ENCODE measurements around the gene TMOD4. TPM values are rescaled to one million over a fixed set of nuclear protein-coding genes. Genes with fewer than 3 reads are reported as not detected.

The TMOD4 gene
- total RNA-seq, 1 experiment from 2014 or later = 0.79 TPM

- CTCF ChIA-PET = interaction anchor here (1.6 to 4.1 kb wide), 2 partner anchors 9 to 66 kb away, joined by 7 to 39 read pairs; partner anchors contain the start of gene TMOD4
- H3K4me3 Mint-ChIP-seq = peak overlapping the region; percentile 99
- TF ChIP-seq TEAD1 (CRISPR knock-in tag; IDR thresholded peaks at IDR 0.05) (no peak), RORB (CRISPR knock-in tag; IDR thresholded peaks at IDR 0.05) (no peak), ZNF263 (CRISPR knock-in tag; IDR thresholded peaks at IDR 0.05; ENCODE audit: low read depth) (no peak), ZSCAN18 (CRISPR knock-in tag; IDR thresholded peaks at IDR 0.05) (no peak), ZNF121 (CRISPR knock-in tag; IDR thresholded peaks at IDR 0.05) (no peak), ERG (CRISPR knock-in tag; IDR thresholded peaks at IDR 0.05) (no peak), ZNF671 (CRISPR knock-in tag; IDR thresholded peaks at IDR 0.05) (no peak), SOX15 (CRISPR knock-in tag; IDR thresholded peaks at IDR 0.05) (no peak), ZBTB43 (CRISPR knock-in tag; IDR thresholded peaks at IDR 0.05) (no peak), ATF1 (CRISPR knock-in tag; IDR thresholded peaks at IDR 0.05) (no peak), PRRX2 (CRISPR knock-in tag; IDR thresholded peaks at IDR 0.05) (no peak), ZNF317 (CRISPR knock-in tag; IDR thresholded peaks at IDR 0.05; ENCODE audit: borderline replicate concordance, low read depth) (no peak)
- TF ChIP-seq, protein P1, sequence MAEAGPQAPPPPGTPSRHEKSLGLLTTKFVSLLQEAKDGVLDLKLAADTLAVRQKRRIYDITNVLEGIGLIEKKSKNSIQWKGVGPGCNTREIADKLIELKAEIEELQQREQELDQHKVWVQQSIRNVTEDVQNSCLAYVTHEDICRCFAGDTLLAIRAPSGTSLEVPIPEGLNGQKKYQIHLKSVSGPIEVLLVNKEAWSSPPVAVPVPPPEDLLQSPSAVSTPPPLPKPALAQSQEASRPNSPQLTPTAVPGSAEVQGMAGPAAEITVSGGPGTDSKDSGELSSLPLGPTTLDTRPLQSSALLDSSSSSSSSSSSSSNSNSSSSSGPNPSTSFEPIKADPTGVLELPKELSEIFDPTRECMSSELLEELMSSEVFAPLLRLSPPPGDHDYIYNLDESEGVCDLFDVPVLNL (CRISPR knock-in tag; IDR thresholded peaks at IDR 0.05; ENCODE audit: borderline replicate concordance, low read depth) = no peak
Measured at GRCh38 chr1:151166505-151166956, 9.2 kb downstream of the TMOD4 start.

GRCh38 chr1:151165738-151166504 lies 9.9 kb downstream of the TMOD4 start, which contains the start of the genes LYSMD1 and SCNM1:
Gene LYSMD1 (minus strand): TSS chr1:151165902. CDS start chr1:151165258, 644 bp downstream.
Gene SCNM1 (plus strand): TSS chr1:151166144. CDS start chr1:151166153, 9 bp downstream.
- POLR2A ChIA-PET = interaction anchor here (0.5 to 1.3 kb wide), 7 partner anchors 21 to 106 kb away, joined by 3 to 5 read pairs (median 3); partner anchors contain the start of genes MLLT11 and VPS72
- TF ChIP-seq, protein P2, sequence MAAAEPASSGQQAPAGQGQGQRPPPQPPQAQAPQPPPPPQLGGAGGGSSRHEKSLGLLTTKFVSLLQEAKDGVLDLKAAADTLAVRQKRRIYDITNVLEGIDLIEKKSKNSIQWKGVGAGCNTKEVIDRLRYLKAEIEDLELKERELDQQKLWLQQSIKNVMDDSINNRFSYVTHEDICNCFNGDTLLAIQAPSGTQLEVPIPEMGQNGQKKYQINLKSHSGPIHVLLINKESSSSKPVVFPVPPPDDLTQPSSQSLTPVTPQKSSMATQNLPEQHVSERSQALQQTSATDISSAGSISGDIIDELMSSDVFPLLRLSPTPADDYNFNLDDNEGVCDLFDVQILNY (CRISPR knock-in tag; IDR thresholded peaks at IDR 0.05) = peak; percentile 65
- 0 out of 2 replicates have a peak, but pooled peaks have one; percentile 63 for TF ChIP-seq MYBL2 (CRISPR knock-in tag; IDR thresholded peaks at IDR 0.05)
- no peak for TF ChIP-seq RORB (CRISPR knock-in tag; IDR thresholded peaks at IDR 0.05)
- peak; percentile 84 for TF ChIP-seq SP1 (CRISPR knock-in tag; conservative IDR thresholded peaks at IDR 0.05)
- TF ChIP-seq CREM (CRISPR knock-in tag; IDR thresholded peaks at IDR 0.05) = peak; percentile 85
- TF ChIP-seq ETV6 (CRISPR knock-in tag; IDR thresholded peaks at IDR 0.05) = peak; percentile 60; the same call in 1 of the 2 replicates
- no peak for TF ChIP-seq CDX4 (CRISPR knock-in tag; IDR thresholded peaks at IDR 0.05; ENCODE audit: borderline replicate concordance)
- peak; percentile 94 for TF ChIP-seq GABPB1 (CRISPR knock-in tag; IDR thresholded peaks at IDR 0.05)
- TF ChIP-seq FOXK1 (CRISPR knock-in tag; IDR thresholded peaks at IDR 0.05) = peak; percentile 98
- TF ChIP-seq, protein P3, sequence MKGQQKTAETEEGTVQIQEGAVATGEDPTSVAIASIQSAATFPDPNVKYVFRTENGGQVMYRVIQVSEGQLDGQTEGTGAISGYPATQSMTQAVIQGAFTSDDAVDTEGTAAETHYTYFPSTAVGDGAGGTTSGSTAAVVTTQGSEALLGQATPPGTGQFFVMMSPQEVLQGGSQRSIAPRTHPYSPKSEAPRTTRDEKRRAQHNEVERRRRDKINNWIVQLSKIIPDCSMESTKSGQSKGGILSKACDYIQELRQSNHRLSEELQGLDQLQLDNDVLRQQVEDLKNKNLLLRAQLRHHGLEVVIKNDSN (CRISPR knock-in tag; IDR thresholded peaks at IDR 0.05) = peak; percentile 42; the same call in 1 of the 2 replicates
- peak; percentile 71 for TF ChIP-seq TEAD4 (CRISPR knock-in tag; IDR thresholded peaks at IDR 0.05)
- peak; percentile 88; the same call in 1 of the 2 replicates for TF ChIP-seq ZNF232 (CRISPR knock-in tag; IDR thresholded peaks at IDR 0.05)
- TF ChIP-seq TP53 (CRISPR knock-in tag; IDR thresholded peaks at IDR 0.05) = no peak
- TF ChIP-seq TCF7 (CRISPR knock-in tag; IDR thresholded peaks at IDR 0.05; ENCODE audit: low read depth) = no peak
- TF ChIP-seq ZBTB21 (CRISPR knock-in tag; IDR thresholded peaks at IDR 0.05; ENCODE audit: borderline replicate concordance) = no peak
- TF ChIP-seq KAT7 (CRISPR knock-in tag; IDR thresholded peaks at IDR 0.05; ENCODE audit: borderline replicate concordance) = 0 out of 2 replicates have a peak, but pooled peaks have one; percentile 22

More at GRCh38 chr1:151166505-151166956, 9.2 kb downstream of the TMOD4 start:
- ATAC-seq (peak; percentile 2), DNase-seq (ENCODE audit: low spot score) (no peak)
- peak overlapping the region; percentile 99 for H3K27ac Mint-ChIP-seq
- H3K36me3 Mint-ChIP-seq = peaks cover 24% of the 10 kb centered on the region
- H3K4me1 Mint-ChIP-seq = peaks cover 15% of the 10 kb centered on the region
- no peaks in the 10 kb centered on the region; the same call in 1 of the 2 replicates for H3K27me3 Mint-ChIP-seq (ENCODE audit: low read depth)
- POLR2A ChIA-PET = interaction anchor here (0.5 to 0.7 kb wide), 2 partner anchors 23 to 103 kb away, joined by 5 read pairs; partner anchors contain the start of gene VPS72
- no peaks in the 10 kb centered on the region for H3K9me3 Mint-ChIP-seq

More at GRCh38 chr1:151165738-151166504, 9.9 kb downstream of the TMOD4 start, which contains the start of the genes LYSMD1 and SCNM1:
- Mint-ChIP-seq H3K4me1 (peaks cover 15% of the 10 kb centered on the region), H3K9me3 (no peaks in the 10 kb centered on the region), H3K27ac (peak within 1 kb of the TSS; percentile 99), H3K4me3 (peak within 1 kb of the TSS; percentile 99), H3K27me3 (ENCODE audit: low read depth) (no peaks in the 10 kb centered on the region; the same call in 1 of the 2 replicates), H3K36me3 (peaks cover 28% of the 10 kb centered on the region)
- CTCF ChIA-PET = interaction anchor here (0.8 to 4.1 kb wide), 11 partner anchors 9 to 628 kb away, joined by 3 to 39 read pairs (median 5); partner anchors contain the start of genes C1orf56, CDC42SE1, GABPB2 and MLLT11
- DNase-seq (ENCODE audit: low spot score) (peak; percentile 92), ATAC-seq (peak; percentile 90)
